HG02938 (cell line): ENCODE results near the gene PTPRN2.

Experiments used
- ATAC-seq: cut with Tn5 transposase; IDR thresholded peaks from one replicate; pipeline ENCODE4 v1.9.1; 2021; ENCODE audit warnings: mild to moderate bottlenecking, moderate library complexity; ENCODE audit not compliant: unreplicated experiment

PTPRN2 gene

GRCh38 chr7:158087196-158087595, 500.4 kb downstream of the PTPRN2 start:
- ATAC-seq: no peak

GRCh38 chr7:158085741-158086695, 501.6 kb downstream of the PTPRN2 start:
- no peak for ATAC-seq

- no peak for ATAC-seq
Observed at GRCh38 chr7:158084555-158084954, 503.1 kb downstream of the PTPRN2 start.

GRCh38 chr7:158083526-158084310, 503.9 kb downstream of the PTPRN2 start:
- no peak for ATAC-seq

GRCh38 chr7:158082761-158083160, 504.9 kb downstream of the PTPRN2 start:
- no peak for ATAC-seq

- ATAC-seq: no peak
Observed at GRCh38 chr7:158080899-158081445, 506.7 kb downstream of the PTPRN2 start.

- ATAC-seq: no peak
Observed at GRCh38 chr7:158077934-158078910, 509.4 kb downstream of the PTPRN2 start.

GRCh38 chr7:158077151-158077840, 510.3 kb downstream of the PTPRN2 start:
- no peak for ATAC-seq

- no peak for ATAC-seq
Observed at GRCh38 chr7:158076656-158077055, 511.0 kb downstream of the PTPRN2 start.

GRCh38 chr7:158076215-158076614, 511.4 kb downstream of the PTPRN2 start:
- no peak for ATAC-seq

- no peak for ATAC-seq
Observed at GRCh38 chr7:158075633-158076001, 512.0 kb downstream of the PTPRN2 start.

GRCh38 chr7:158074896-158075632, 512.6 kb downstream of the PTPRN2 start:
- ATAC-seq: no peak

- ATAC-seq: no peak
Observed at GRCh38 chr7:158073845-158074840, 513.5 kb downstream of the PTPRN2 start.

- no peak for ATAC-seq
Observed at GRCh38 chr7:158072991-158073730, 514.5 kb downstream of the PTPRN2 start.

GRCh38 chr7:158070222-158070920, 517.3 kb downstream of the PTPRN2 start:
- ATAC-seq: no peak

- no peak for ATAC-seq
Observed at GRCh38 chr7:158068853-158069252, 518.8 kb downstream of the PTPRN2 start.
